ENCODE data around the gene STH. TPM values are rescaled to one million over a fixed set of nuclear protein-coding genes. Genes with fewer than 3 reads are reported as not detected.
A peak's percentile ranks its signal among the peaks of the same experiment; 100 is the strongest.
"Not testable (repeated sequence)": the region's sequence is repeated elsewhere in the genome, so short reads cannot be mapped to it uniquely, and the experiment has no call there.

The STH gene
- total RNA-seq, 1 experiment from 2014 or later = not detected

DNA sequence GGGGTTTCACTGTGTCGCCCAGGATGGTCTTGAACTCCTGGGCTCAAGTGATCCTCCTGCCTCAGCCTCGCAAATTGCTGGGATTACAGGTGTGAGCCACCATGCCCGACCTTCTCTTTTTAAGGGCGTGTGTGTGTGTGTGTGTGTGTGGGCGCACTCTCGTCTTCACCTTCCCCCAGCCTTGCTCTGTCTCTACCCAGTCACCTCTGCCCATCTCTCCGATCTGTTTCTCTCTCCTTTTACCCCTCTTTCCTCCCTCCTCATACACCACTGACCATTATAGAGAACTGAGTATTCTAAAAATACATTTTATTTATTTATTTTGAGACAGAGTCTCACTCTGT is 3.9 kb downstream of the STH start:
- H3K36me3 ChIP-seq (ENCODE audit: control insufficient read depth, insufficient read depth, low read length) = no peaks in the 10 kb centered on the region
- H3K9me3 ChIP-seq (ENCODE audit: control insufficient read depth, insufficient read depth, low read depth, low read length) = no peaks in the 10 kb centered on the region
- ChIA-PET CTCF (interaction anchor here (1.6 kb wide), 1 partner anchor 210 kb away, joined by 5 read pairs; no protein-coding TSS in a partner anchor), POLR2A (no interaction called here)
- no peak overlapping the region for H3K27ac ChIP-seq (ENCODE audit: low read length)
- peak; percentile 20; the same call in 1 of the 2 replicates for ATAC-seq
- DNase-seq (ENCODE audit: low read depth, low spot score) = no peak
- no peak overlapping the region for H3K4me3 ChIP-seq (ENCODE audit: low read depth in 2 of 2, low read length in 2 of 2)
- H3K4me1 ChIP-seq (ENCODE audit: control insufficient read depth, insufficient read depth, low read length) = no peaks in the 10 kb centered on the region
- in situ Hi-C loops (cut with HindIII; ENCODE audit: low pct_unique_long_range_greater_than_20kb, low sequenced_read_pairs) (no loop called here), intact Hi-C loops (cut with micrococcal nuclease; ENCODE audit: unreplicated experiment) (no loop called here)
- TF ChIP-seq POLR2AphosphoS5 (IDR thresholded peaks at IDR 0.05; ENCODE audit: low read depth, low read length) (no peak), SIN3A (IDR thresholded peaks at IDR 0.05; ENCODE audit: borderline replicate concordance, insufficient read depth, low read depth, low read length) (no peak), TCF7L2 (IDR thresholded peaks at IDR 0.05; ENCODE audit: low read depth, low read length) (no peak)
- TF ChIP-seq, protein P1, sequence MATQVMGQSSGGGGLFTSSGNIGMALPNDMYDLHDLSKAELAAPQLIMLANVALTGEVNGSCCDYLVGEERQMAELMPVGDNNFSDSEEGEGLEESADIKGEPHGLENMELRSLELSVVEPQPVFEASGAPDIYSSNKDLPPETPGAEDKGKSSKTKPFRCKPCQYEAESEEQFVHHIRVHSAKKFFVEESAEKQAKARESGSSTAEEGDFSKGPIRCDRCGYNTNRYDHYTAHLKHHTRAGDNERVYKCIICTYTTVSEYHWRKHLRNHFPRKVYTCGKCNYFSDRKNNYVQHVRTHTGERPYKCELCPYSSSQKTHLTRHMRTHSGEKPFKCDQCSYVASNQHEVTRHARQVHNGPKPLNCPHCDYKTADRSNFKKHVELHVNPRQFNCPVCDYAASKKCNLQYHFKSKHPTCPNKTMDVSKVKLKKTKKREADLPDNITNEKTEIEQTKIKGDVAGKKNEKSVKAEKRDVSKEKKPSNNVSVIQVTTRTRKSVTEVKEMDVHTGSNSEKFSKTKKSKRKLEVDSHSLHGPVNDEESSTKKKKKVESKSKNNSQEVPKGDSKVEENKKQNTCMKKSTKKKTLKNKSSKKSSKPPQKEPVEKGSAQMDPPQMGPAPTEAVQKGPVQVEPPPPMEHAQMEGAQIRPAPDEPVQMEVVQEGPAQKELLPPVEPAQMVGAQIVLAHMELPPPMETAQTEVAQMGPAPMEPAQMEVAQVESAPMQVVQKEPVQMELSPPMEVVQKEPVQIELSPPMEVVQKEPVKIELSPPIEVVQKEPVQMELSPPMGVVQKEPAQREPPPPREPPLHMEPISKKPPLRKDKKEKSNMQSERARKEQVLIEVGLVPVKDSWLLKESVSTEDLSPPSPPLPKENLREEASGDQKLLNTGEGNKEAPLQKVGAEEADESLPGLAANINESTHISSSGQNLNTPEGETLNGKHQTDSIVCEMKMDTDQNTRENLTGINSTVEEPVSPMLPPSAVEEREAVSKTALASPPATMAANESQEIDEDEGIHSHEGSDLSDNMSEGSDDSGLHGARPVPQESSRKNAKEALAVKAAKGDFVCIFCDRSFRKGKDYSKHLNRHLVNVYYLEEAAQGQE (IDR thresholded peaks at IDR 0.05; ENCODE audit: insufficient read depth in 1 of 2, low read depth in 2 of 2, low read length in 1 of 2) = no peak
- TF ChIP-seq, protein P2, sequence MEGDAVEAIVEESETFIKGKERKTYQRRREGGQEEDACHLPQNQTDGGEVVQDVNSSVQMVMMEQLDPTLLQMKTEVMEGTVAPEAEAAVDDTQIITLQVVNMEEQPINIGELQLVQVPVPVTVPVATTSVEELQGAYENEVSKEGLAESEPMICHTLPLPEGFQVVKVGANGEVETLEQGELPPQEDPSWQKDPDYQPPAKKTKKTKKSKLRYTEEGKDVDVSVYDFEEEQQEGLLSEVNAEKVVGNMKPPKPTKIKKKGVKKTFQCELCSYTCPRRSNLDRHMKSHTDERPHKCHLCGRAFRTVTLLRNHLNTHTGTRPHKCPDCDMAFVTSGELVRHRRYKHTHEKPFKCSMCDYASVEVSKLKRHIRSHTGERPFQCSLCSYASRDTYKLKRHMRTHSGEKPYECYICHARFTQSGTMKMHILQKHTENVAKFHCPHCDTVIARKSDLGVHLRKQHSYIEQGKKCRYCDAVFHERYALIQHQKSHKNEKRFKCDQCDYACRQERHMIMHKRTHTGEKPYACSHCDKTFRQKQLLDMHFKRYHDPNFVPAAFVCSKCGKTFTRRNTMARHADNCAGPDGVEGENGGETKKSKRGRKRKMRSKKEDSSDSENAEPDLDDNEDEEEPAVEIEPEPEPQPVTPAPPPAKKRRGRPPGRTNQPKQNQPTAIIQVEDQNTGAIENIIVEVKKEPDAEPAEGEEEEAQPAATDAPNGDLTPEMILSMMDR (IDR thresholded peaks at IDR 0.05) = no peak
- no peaks in the 10 kb centered on the region for H3K27me3 ChIP-seq (ENCODE audit: control insufficient read depth, insufficient read depth, low read length)
- no TSS peak for BruUV-seq (replicated peaks)

DNA sequence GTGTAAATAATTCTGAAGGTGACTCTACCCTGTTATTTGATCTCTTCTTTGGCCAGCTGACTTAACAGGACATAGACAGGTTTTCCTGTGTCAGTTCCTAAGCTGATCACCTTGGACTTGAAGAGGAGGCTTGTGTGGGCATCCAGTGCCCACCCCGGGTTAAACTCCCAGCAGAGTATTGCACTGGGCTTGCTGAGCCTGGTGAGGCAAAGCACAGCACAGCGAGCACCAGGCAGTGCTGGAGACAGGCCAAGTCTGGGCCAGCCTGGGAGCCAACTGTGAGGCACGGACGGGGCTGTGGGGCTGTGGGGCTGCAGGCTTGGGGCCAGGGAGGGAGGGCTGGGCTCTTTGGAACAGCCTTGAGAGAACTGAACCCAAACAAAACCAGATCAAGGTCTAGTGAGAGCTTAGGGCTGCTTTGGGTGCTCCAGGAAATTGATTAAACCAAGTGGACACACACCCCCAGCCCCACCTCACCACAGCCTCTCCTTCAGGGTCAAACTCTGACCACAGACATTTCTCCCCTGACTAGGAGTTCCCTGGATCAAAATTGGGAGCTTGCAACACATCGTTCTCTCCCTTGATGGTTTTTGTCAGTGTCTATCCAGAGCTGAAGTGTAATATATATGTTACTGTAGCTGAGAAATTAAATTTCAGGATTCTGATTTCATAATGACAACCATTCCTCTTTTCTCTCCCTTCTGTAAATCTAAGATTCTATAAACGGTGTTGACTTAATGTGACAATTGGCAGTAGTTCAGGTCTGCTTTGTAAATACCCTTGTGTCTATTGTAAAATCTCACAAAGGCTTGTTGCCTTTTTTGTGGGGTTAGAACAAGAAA is 5.1 kb downstream of the STH start:
- TF ChIP-seq TCF7L2 (IDR thresholded peaks at IDR 0.05; ENCODE audit: low read depth, low read length) = no peak
- no TSS peak for BruUV-seq (replicated peaks)

DNA sequence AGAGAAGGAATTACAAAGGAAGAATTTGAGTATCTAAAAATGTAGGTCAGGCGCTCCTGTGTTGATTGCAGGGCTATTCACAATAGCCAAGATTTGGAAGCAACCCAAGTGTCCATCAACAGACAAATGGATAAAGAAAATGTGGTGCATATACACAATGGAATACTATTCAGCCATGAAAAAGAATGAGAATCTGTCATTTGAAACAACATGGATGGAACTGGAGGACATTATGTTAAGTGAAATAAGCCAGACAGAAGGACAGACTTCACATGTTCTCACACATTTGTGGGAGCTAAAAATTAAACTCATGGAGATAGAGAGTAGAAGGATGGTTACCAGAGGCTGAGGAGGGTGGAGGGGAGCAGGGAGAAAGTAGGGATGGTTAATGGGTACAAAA is 7.0 kb downstream of the STH start:
- DNase-seq (ENCODE audit: low read depth, low spot score); in situ Hi-C loops (cut with HindIII; ENCODE audit: low pct_unique_long_range_greater_than_20kb, low sequenced_read_pairs); CTCF ChIA-PET; ATAC-seq; intact Hi-C loops (cut with micrococcal nuclease; ENCODE audit: unreplicated experiment); POLR2A ChIA-PET; H3K27ac ChIP-seq (ENCODE audit: low read length); H3K4me3 ChIP-seq (ENCODE audit: low read depth in 2 of 2, low read length in 2 of 2); H3K4me1 ChIP-seq (ENCODE audit: control insufficient read depth, insufficient read depth, low read length); H3K27me3 ChIP-seq (ENCODE audit: control insufficient read depth, insufficient read depth, low read length); BruUV-seq (replicated peaks); H3K36me3 ChIP-seq (ENCODE audit: control insufficient read depth, insufficient read depth, low read length); H3K9me3 ChIP-seq (ENCODE audit: control insufficient read depth, insufficient read depth, low read depth, low read length): not testable (repeated sequence)

More for the DNA sequence above, 5.1 kb downstream of the STH start:
- ChIA-PET POLR2A (interaction anchor here (0.5 kb wide), 1 partner anchor 216 kb away, joined by 7 read pairs; no protein-coding TSS in a partner anchor), CTCF (interaction anchor here (1.6 kb wide), 1 partner anchor 209 kb away, joined by 5 read pairs; no protein-coding TSS in a partner anchor)
- Histone ChIP-seq H3K9me3 (ENCODE audit: control insufficient read depth, insufficient read depth, low read depth, low read length) (no peaks in the 10 kb centered on the region), H3K4me1 (ENCODE audit: control insufficient read depth, insufficient read depth, low read length) (no peaks in the 10 kb centered on the region), H3K27me3 (ENCODE audit: control insufficient read depth, insufficient read depth, low read length) (no peaks in the 10 kb centered on the region), H3K4me3 (ENCODE audit: low read depth in 2 of 2, low read length in 2 of 2) (no peak overlapping the region), H3K27ac (ENCODE audit: low read length) (no peak overlapping the region), H3K36me3 (ENCODE audit: control insufficient read depth, insufficient read depth, low read length) (no peaks in the 10 kb centered on the region)
- in situ Hi-C loops (cut with HindIII; ENCODE audit: low pct_unique_long_range_greater_than_20kb, low sequenced_read_pairs) = no loop called here
- DNase-seq (ENCODE audit: low read depth, low spot score) (no peak), ATAC-seq (no peak)
- intact Hi-C loops (cut with micrococcal nuclease; ENCODE audit: unreplicated experiment) = no loop called here
